Measurements from ENCODE around the gene MS4A14.
"Not testable (repeated sequence)": the region's sequence is repeated elsewhere in the genome, so short reads cannot be mapped to it uniquely, and the experiment has no call there.

MS4A14 gene

DNA sequence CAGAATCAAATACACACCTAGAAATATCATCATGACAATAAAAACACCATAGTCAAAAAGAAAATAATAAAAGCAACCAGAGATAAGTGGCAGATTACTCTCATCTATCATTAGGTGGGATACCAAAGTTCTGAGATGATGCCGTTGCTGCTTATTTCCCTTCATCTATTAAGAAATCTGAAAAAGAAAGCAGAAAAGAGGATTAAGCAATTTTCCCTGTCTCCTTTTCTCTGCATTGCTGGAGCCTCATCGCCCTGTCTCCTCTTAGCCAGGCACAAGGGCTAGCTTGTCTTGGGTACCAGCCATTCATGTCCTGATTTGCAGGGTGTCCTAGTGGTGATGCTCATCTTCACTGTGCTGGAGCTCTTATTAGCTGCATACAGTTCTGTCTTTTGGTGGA, 3.9 kb upstream of the MS4A14 start:
- DNase-seq = no peak

DNA sequence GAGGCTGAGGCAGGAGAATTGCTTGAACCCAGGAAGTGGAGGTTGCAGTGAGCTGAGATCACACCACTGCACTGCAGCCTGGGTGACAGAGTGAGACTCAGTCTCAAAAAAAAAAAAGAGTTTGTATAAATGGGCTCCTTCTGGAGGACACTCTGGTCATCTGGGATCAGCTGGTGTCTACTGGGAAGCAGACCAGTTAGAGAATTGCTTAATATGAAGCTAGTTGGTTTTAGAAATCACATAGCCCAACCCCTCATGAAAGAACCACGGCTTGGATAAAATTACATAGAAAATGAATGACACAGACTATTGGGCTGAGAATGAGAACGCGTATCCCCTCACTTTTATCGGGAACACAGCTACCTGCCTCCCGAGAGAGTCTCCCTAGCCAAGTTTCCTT, 3.2 kb upstream of the MS4A14 start:
- no peak for DNase-seq

DNA sequence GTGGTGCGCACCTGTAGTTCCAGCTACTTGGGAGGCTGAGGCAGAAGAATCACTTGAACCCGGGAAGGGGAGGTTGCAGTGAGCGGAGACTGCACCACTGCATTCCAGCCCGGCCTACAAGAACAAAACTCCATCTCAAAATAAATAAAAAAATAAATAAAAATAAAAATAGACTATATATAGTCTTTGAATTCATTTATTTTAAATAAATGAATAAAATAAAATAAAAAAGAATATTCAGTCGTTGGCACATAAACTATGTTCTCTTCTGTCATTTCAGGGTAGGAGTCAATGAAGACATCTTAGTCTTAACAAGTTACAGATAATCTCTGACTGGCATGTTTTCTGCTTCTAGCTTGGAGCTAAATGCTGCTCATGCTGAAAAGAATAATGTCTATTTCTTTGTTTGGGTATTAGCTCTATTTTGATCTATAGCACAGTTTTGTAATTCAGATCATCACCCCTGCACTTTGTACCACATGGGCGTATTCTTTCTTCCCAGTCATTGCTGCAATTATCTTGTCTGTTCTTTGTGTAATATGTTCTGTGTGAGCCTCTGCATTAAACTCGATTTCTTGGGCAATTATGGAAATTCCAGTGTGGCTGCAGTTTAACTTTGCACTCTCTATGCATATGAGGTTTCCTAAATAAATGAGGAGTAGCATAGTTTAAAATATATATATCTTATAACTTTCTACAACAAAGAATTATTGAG, 1.4 kb upstream of the MS4A14 start:
- no peak for DNase-seq

DNA sequence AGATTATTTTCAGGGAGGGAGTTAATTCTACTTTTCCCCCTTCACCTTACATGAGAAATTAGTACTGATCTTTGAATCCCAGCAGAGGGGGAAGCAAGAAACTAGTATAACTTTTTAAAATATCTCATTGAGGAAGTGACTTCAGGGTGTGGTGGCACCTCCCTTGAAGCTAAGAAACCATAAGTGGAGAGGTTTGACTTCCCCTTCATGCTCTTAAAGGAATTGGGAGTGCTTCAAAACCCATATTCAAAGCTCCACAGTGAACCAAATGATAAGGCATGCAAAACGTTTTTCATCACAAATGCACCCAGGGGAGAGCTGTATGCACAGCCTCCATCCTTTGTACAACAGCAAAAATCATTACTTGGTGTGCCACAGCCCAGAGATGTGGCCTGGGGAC, 540 bp downstream of the MS4A14 start:
- no peak for DNase-seq

DNA sequence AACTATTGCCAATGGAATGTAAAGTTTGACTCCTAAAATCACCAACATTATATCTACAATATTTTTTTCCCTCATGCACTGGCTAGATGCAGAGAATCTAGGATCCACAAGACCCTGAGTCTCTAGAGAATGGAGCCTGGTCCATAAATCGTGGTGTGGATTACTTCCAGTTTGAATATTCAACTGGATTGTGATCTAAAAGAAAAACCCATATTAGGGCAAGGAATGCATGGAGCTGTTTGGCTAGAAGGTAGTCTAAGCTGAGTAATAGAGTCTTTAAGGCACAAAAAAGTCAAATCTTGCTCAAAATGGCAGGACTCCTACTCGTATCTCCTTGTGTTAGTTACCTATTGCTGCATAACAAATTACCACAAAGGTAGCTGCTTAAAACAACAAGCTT, 23.8 kb downstream of the MS4A14 start:
- DNase-seq = no peak

DNA sequence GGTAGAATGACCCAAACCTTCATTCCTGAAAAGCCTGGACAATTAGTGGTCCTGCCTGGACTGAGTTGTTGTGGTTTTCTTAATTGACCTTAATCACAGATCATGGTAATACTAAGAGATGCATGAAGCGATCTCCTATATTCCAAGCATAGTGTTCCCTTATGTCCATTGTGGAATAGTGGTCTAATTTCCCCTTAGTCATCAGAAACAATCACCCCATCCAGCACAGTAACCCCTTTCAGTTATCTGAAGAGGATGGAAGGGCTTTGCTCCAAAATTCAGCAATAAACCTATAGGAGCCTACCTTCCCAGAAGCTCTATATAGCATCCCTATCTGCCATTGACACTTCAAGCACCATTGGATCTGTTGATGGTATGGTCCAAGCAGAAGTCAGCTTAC, 26.4 kb downstream of the MS4A14 start:
- DNase-seq = no peak

DNA sequence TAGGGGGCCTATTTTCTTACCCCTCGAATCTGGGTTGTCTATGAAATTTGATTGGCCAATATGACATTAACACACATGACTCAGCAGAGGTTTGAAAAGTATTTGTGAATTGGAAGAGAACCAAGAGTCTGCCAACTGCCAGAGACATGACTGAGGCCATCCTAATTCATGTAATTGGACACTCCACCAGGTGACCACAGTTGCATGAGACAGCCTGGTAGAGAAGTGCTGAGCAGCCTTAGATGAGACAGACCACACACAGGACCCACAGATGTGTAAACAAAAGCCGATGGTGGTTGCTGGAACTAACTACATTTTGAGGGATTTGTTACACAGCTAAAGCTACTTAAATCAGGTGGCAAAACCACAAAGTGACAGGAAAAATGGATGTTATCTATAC, 32.3 kb downstream of the MS4A14 start:
- no peak for DNase-seq

DNA sequence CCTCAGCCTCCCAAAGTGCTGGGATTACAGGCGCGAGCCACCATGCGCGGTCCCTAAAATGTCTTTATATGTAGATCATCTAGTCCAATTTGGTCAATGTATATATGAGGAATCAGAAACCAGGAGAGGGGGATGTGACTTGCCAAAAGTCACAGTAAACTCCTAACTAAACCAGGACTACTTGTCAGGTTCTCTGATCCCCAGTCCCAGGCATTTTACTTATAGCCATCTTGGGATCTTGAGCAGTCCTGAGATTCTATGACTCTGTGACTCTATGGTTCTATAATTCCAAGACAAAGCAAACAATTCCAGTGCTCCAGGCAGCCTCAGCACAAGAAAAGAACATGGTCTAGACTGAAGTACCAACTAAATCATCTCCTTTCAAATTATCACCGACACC, 33.0 kb downstream of the MS4A14 start, which contains the start of gene MS4A5:
TSS of gene MS4A5 (plus strand) at position 301 of the 400 bp plus-strand sequence. CDS start 103 bp downstream, outside the sequence.
- DNase-seq = no peak

DNA sequence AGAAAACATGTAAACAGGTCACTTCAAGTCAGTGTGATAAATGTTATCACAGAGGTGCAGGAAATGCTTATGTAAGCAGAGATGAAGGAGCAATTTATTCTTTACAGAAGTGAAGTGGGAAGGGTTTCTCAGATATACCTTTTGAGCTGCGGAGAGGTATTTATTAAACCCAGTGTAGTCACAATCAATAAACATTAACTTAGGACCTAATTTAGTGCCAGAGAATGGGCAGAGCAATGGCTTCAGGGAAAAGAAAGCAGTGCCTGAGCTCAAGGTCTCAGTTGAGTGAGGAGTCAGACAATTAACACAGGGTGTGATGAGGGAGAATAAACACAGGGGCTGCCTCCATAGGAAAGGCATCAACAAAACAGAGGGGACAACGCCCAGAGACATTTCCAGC, 35.0 kb downstream of the MS4A14 start:
- no peak for DNase-seq

DNA sequence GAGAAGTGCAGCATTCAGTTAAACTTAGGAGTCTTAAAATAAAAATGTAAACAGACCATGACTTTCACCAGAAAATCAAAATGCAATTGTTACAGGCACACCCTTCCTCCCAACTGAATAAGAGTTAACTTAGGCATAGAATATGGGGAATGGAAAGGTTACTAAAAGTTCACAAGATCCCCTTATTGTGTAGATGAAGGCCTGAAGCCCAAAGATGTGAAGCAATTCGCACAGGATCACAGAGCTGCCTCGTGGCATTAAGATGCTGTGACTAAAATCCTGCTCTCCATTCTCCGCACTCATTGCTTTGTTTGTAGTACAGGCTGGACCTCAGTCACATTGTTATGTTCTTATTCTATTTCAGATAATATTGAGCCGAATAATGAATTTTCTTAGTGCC, 37.1 kb downstream of the MS4A14 start:
- no peak for DNase-seq

DNA sequence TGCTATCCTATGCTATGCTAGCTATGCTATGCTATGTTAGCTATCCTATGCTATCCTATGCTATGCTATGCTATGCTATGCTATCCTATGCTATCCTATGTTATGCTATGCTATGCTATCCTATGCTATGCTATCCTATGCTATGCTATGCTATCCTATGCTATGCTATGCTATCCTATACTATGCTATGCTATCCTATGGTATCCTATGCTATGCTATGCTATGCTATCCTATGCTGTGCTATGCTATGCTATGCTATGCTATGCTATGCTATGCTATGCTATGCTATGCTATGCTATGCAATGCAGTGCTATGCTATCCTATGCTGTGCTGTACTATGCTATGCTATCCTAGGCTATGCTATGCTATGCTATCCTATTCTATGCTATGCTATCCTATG, 50.8 kb downstream of the MS4A14 start:
- no peak for DNase-seq

DNA sequence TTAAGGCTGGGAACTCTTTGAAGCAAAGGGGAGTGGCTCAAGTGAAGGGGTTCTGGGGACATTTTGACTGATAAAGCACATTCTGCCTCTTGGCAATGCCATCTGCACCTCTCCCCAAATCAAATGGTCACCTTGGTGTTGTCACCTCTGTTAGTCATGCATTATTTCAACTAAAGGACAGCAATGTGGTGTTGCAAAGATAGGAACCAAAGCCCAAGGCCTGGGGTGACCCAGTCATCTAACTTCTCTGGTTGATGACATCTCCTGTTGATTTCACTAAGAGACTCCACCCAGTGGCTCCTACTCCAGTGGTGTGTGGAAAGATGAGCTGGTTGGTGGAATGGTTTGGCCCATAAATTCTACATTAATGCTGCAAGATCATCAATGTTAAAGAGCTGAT, 51.6 kb downstream of the MS4A14 start:
- DNase-seq = no peak

DNA sequence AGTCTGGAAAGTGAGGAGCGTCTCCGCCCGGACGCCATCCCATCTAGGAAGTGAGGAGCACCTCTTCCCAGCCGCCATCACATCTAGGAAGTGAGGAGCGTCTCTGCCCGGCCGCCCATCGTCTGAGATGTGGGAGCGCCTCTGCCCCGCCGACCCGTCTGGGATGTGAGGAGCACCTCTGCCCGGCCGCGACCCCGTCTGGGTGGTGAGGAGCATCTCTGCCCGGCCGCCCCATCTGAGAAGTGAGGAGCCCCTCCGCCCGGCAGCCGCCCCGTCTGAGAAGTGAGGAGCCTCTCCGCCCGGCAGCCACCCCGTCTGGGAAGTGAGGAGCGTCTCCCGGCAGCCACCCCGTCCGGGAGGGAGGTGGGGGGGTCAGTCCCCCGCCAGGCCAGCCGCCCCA, 54.9 kb downstream of the MS4A14 start:
- not testable (repeated sequence) for DNase-seq

DNA sequence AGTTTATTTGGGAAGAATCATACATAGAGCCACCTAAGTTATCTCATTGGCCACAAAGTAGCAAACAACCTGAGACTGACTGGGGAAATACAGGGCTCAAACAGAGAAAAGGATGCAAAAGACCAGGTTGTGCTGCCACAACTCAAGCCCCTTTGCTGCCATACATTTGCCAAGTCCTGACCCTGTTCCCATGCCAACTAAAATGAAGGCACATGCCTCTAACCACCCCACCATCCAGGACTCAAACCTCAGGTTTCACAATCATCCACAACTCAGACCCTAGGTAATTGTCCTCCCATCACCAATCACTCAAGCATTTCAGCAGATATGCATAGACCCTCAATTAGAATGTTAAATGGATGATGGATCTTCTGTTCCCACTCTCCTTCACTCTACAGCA, 58.0 kb downstream of the MS4A14 start:
- DNase-seq = no peak

DNA sequence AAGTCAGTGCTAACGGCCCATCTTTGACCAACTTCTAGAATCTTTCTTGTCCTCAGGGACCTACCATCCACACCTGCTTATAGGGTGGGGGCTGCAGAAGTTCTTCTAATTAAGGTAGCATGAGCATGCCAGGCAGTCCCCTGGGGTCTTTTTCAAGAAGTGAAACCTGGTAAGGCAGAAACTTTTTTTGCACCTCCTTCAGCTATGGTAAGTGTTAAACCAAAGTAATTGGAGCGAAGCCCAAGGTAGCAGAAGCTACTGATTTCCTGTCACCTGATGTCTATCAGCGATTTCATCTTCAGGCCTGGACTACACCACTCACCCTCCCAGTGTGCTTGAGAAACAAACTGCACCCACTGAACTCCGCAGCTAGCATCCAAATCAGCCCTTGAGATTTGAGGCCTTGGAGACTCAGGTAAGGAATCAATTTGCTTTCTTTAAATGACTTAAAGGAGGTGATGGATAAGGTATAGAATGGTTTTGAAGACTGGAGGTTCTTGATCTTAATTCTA, 59.3 kb downstream of the MS4A14 start, which contains the start of gene MS4A1:
TSS of gene MS4A1 (plus strand) at position 317 of the 512 bp plus-strand sequence. CDS start 6,528 bp downstream, outside the sequence.
- DNase-seq = no peak

DNA sequence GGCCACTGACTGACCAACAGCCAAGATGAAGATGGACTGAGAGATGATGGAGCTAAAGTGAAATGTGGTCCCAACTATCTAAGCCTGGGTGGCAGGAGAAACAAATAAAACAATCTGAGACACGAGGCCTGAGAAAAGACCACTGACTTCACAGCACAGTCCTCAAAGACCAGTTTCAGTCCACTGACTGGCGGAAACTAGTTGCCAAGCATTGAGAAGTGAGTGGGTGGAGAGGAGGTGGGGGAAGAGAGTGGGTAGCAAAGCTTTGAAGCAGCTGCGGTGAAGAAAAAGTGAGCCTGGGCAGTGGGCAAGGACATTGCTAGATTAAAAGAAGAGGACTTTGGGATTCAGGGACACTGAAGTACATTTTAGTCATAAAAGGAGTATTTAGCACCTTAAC, 61.3 kb downstream of the MS4A14 start:
- DNase-seq = no peak

DNA sequence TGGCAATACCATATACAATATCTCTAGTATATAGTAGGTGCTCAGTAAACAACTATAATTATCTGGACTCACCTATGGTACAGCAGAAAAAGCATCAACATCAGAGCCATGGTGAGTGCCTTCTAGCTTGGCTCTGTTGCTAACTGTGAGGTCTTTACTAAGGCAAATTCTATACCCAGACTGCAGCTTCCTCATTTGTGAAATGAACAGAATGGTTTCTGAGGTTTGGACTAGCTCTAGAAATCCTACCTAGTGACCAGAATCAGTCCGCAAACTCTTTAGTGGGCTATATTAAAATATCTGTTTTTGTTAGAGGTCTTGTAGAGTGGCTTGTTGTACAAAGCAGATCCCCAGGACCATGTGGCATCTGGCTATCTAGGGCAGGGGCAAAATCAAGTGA, 63.1 kb downstream of the MS4A14 start:
- DNase-seq = no peak

All from NCI-H1092 treated with DMSO at 0.1 percent for 48 hours (cell line).